GM12801 (cell line): ENCODE measurements around the gene HMX1.

Experiments
- TF ChIP-seq, protein P1 (sequence below): IDR thresholded peaks from one replicate; pipeline ENCODE4 v1.5.1; 2011; ENCODE audit warnings: control low read depth; ENCODE audit not compliant: insufficient read length; ENCODE audit errors: extremely low read depth

HMX1 gene

DNA sequence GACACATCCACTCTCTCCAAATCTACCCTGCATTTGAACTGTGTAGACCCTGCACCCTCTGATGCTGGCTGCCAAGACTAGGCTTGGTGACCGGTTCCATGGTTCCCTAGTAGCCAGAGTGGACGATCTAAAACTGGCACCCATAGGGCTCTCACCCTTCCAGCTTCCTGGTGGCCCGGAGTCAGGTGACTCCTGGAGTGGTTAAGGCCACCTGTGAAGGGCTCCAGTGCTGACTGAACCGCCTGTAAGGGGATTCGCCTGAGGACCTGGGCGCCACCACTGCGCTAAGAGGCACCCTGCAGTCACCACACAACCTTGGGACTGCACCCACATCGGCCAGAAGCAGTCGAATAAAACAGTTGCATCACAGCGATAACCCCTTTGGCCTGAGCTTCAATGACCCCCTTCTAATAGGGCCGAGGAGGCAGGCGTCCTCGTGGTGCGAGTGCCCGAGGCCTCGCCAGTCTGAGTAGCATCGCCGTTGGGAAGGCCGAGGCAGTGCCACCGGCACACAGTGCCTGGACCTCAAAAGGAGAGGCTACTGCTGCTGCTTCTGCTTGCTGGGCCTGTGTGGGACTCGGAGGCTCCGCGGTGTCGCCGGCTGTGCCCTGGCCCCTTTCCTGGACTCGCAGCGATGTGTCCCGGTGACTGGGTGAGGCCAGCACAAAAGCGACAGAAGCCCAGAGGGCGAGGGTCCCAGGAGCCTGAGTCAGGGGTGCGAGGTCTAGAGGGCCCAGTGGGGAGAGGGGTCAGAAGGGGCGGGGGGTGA, 6.5 kb downstream of the HMX1 start:
- TF ChIP-seq, protein P1, sequence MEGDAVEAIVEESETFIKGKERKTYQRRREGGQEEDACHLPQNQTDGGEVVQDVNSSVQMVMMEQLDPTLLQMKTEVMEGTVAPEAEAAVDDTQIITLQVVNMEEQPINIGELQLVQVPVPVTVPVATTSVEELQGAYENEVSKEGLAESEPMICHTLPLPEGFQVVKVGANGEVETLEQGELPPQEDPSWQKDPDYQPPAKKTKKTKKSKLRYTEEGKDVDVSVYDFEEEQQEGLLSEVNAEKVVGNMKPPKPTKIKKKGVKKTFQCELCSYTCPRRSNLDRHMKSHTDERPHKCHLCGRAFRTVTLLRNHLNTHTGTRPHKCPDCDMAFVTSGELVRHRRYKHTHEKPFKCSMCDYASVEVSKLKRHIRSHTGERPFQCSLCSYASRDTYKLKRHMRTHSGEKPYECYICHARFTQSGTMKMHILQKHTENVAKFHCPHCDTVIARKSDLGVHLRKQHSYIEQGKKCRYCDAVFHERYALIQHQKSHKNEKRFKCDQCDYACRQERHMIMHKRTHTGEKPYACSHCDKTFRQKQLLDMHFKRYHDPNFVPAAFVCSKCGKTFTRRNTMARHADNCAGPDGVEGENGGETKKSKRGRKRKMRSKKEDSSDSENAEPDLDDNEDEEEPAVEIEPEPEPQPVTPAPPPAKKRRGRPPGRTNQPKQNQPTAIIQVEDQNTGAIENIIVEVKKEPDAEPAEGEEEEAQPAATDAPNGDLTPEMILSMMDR, result no peak

DNA sequence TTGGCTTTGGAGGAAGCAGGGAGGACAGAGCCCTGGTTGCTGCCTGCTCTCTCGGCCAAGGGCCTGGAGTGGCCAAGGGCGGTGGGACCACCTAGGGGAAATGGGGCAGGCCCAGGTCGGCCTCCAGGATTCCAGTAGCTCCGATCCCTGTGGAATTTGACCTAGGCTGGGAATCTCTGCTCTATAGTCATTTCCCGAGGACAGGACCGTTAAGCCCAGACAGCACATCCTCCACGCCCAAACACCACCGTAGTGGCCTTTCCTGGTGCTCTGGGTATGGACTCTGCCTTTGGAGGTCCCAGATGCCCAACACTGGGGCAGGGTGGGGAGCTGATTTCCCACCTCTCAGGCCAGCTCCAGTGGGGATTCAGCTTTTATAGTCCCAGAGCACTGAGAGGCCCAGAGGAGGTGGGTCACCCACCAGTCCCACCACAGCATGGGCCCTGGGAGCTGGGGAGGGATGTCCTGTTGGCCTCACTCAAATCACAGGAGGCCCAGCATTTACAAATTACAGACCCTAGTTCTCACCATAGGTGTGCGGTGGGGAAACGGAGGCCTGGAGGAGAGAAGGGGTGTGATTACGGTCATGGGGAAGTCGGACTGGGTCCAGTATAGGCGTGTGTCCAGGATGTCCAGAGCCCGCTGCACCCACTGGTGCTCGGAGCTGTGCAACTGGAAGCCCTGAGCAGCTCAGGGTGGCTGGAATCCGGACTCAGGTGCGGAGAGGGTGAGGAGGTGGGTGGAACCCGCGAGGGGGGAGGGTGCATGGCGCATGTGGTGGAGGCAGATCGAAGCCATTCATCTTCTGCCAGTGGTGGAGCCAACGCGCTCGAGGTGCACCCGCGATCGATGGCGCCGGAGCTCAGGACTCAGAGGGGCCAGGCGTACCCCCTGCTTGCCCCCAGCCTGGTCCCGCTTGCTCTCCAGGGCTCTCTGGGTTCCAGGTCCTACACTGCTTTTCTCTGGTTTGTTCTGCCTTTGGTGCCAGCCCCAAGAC, 7.7 kb downstream of the HMX1 start:
- TF ChIP-seq, protein P1, result no peak

DNA sequence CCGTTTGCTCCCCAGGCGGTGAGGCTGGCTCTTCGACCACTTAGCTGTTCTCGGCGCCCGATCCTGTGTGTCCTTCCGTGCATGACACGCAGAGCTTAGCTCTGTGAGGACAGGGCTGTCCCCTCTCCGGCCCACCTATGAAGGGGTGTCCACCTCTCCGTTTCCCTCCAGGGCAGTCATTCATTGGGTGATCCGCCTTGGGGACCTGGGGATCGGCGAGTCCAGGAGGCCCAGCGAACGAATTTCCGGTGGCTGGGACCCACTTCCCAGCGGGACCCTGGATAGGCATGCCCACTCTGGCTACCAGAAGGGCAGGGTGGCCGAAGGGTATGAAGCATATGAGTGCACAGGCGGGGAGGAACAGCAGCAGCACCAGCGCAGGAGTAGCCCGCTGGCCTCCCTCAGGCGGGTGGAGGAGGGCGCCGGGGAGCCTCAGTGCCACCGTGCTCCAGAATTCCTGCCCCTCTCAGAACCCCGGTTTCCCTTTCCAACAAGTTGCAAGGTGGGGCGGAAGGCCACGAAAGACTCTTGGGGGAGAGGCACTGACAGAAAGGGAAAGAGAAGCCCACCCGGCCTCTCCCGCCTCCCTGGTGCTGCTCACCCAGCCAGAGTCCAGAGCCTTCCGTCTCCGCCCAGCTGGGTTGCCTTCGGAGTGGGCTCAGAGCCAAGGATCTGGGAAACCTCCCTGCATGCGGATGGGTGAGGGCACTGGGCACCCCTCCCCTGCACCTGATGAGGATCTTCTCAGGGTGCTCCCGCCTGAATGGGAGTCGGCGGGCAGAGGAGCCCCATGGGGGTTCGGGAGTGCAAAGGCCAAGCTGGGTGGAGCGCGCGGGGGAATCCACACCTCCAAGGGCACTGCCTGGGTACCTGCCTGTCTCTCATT, 8.6 kb downstream of the HMX1 start:
- TF ChIP-seq, protein P1, result no peak

DNA sequence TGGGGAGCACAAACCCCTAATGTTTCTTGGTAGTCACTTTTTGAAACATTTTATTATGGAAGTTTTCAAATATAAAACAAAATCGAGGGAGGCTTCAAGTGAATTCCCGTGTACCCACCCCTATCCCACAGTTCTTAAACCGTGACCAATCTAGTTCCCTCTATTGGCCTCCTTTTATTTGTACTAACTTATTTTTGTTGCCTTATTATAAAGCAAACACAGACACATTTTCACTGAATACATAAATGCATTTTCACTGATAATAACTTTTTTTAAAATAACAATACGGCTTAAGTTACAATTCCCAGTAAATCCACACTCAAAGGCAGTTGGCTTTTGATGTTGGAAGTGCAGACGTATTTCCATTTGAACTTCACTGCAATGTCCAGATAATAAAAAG, 9.3 kb downstream of the HMX1 start:
- TF ChIP-seq, protein P1, result no peak

DNA sequence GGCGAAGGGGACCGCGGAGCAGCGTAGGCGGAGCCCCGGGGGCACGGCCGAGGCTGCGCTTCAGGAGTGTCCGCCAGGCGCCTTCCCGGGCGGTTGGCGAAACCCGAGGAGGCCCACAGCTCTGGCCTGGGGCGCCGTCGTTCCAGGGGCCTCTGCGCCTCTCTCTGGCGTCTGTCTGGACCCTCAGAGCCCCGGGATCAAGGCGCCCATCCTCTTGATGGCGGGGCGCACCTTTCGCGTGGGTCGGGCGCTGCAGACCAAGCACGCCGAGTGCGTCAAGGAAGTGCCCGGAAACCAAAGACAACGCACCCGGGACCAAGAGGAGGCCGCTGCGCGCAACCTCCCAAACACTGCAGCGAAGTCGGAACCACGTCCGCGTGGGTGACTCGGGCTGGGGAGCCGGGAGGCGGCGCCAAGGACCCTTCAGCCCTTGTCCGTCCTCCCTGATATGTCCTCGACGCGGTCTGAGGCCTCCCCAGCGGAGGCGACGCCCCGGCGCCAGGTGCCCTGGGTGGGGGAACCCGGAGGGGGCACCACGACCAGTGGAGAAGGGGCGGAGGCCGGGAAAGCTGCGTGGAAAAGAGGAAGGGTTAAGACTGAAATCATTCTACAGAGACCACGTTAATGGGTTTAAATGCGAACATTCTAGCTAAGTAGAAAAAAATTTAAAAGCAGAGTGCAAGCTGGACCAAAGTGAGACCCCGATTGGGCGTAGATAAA, 9.9 kb downstream of the HMX1 start:
- TF ChIP-seq, protein P1, result no peak

DNA sequence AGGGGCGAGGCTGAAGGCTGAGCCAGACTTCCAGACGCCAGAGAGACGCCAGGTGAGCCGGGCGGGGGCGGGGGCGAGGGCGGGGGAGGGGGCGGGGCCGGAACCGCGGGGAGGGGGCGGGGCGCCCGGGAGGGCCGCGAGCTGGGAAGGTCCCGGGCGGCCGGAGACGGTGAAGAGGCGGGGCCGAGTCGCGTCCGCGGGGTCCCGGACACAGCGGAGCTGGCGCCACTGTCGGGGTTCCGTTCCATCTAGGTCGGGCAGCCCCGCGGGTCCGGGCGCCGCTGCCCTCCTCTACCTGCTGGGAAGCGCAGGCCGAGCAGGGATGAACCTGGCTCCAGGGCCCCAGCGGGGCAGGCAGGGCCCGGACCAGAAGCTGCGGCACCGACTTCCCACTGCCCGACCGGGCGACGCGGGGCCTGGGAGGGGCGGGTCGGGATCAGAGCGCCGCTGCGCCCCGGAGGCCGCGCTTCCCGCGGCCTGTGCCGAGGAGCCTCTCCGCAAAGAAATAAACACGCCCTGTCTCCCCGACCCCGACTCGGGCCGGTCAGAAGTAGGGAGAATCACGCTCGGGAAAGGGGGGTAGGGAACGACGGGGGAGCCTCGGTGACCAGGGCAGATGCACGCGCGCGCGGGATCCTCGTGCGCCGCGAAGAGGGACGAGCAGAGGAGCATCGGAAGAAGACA, 10.6 kb downstream of the HMX1 start:
- TF ChIP-seq, protein P1, result no peak
